Chondrocyte (in vitro differentiated cells): ENCODE data around the gene POLA1. TPM values are rescaled to one million over a fixed set of nuclear protein-coding genes. Genes with fewer than 3 reads are reported as not detected.

Source experiments
- DNase-seq: peaks from one replicate; pipeline ENCODE4 v3.0.0; 2021; ENCODE audit warnings: mixed read lengths, low spot score
- H3K27ac Mint-ChIP-seq: one replicate; pipeline ENCODE4 v1.8.0; 2021; ENCODE audit warnings: mild to moderate bottlenecking, moderate library complexity, mixed read lengths; ENCODE audit not compliant: unreplicated experiment
- H3K27me3 Mint-ChIP-seq: 2 replicates; pipeline ENCODE4 v1.8.0; 2021; ENCODE audit warnings: low read depth, mixed read lengths
- H3K36me3 Mint-ChIP-seq: 2 replicates; pipeline ENCODE4 v1.8.0; 2021; ENCODE audit warnings: low read depth, mixed read lengths
- H3K4me1 Mint-ChIP-seq: 2 replicates; pipeline ENCODE4 v1.8.0; 2021; ENCODE audit warnings: low read depth, mild to moderate bottlenecking, mixed read lengths
- H3K4me3 Mint-ChIP-seq: one replicate; pipeline ENCODE4 v1.8.0; 2021; ENCODE audit warnings: mild to moderate bottlenecking, moderate library complexity, mixed read lengths; ENCODE audit not compliant: unreplicated experiment
- H3K9me3 Mint-ChIP-seq: 2 replicates; pipeline ENCODE4 v1.8.0; 2021; ENCODE audit warnings: low read depth, mixed read lengths
- CTCF ChIP-seq: fragments of 200-600 bp; sonication (generic); IDR thresholded peaks from 2 replicates; pipeline ENCODE4 v1.5.0; 2021; ENCODE audit warnings: antibody characterized with exemption, mild to moderate bottlenecking, moderate library complexity
- total RNA-seq: library from RNA; stranded (reverse); gene quantifications from 3 replicates; pipeline ENCODE4 v1.2.1, GENCODE V29; 2021

The POLA1 gene
- total RNA-seq, 1 donor from 2014 or later = 10.8 TPM

- no peak for TF ChIP-seq CTCF
- H3K27ac Mint-ChIP-seq = no peak overlapping the region
- DNase-seq = no peak
Measured at GRCh38 chrX:24963823-24964222, 270.1 kb downstream of the POLA1 start.

GRCh38 chrX:24965372-24965771, 271.7 kb downstream of the POLA1 start:
- no peak for DNase-seq
- no peak overlapping the region for H3K4me3 Mint-ChIP-seq
- peaks cover 1% of the 10 kb centered on the region for H3K36me3 Mint-ChIP-seq
- H3K27ac Mint-ChIP-seq = no peak overlapping the region
- TF ChIP-seq CTCF = no peak
- H3K27me3 Mint-ChIP-seq = no peaks in the 10 kb centered on the region
- H3K9me3 Mint-ChIP-seq = peaks cover 3% of the 10 kb centered on the region
- peaks cover 5% of the 10 kb centered on the region for H3K4me1 Mint-ChIP-seq

More at GRCh38 chrX:24963823-24964222, 270.1 kb downstream of the POLA1 start:
- H3K27me3 Mint-ChIP-seq = no peaks in the 10 kb centered on the region
- H3K9me3 Mint-ChIP-seq = no peaks in the 10 kb centered on the region
- H3K4me1 Mint-ChIP-seq = peaks cover 5% of the 10 kb centered on the region
- H3K4me3 Mint-ChIP-seq = no peak overlapping the region
- peaks cover 1% of the 10 kb centered on the region for H3K36me3 Mint-ChIP-seq

- Mint-ChIP-seq H3K4me1 (no peaks in the 10 kb centered on the region), H3K36me3 (peaks cover 1% of the 10 kb centered on the region), H3K27ac (no peak overlapping the region), H3K9me3 (peaks cover 3% of the 10 kb centered on the region), H3K4me3 (no peak overlapping the region), H3K27me3 (no peaks in the 10 kb centered on the region)
- no peak for DNase-seq
- TF ChIP-seq CTCF = no peak
Measured at GRCh38 chrX:24969812-24970211, 276.1 kb downstream of the POLA1 start.

GRCh38 chrX:24979081-24979480, 285.4 kb downstream of the POLA1 start:
- Mint-ChIP-seq H3K9me3 (no peaks in the 10 kb centered on the region), H3K27ac (no peak overlapping the region), H3K4me3 (no peak overlapping the region), H3K36me3 (no peaks in the 10 kb centered on the region), H3K4me1 (peaks cover 12% of the 10 kb centered on the region), H3K27me3 (no peaks in the 10 kb centered on the region)
- no peak for TF ChIP-seq CTCF
- DNase-seq = no peak

- no peaks in the 10 kb centered on the region for H3K9me3 Mint-ChIP-seq
- DNase-seq = no peak
- TF ChIP-seq CTCF = no peak
- no peak overlapping the region for H3K27ac Mint-ChIP-seq
- peaks cover 12% of the 10 kb centered on the region for H3K4me1 Mint-ChIP-seq
- no peaks in the 10 kb centered on the region for H3K27me3 Mint-ChIP-seq
- H3K36me3 Mint-ChIP-seq = no peaks in the 10 kb centered on the region
- no peak overlapping the region for H3K4me3 Mint-ChIP-seq
Measured at GRCh38 chrX:24981030-24981429, 287.3 kb downstream of the POLA1 start.
